Measurements from ENCODE around the gene MAP2K3. TPM values are rescaled to one million over a fixed set of nuclear protein-coding genes. Genes with fewer than 3 reads are reported as not detected.

MAP2K3 gene
- total and polyA plus RNA-seq, 2 donors (not counting 3 experiments of a cell fraction or from before 2014, with no cell fraction given), result 15.3 to 36.3 TPM

DNA sequence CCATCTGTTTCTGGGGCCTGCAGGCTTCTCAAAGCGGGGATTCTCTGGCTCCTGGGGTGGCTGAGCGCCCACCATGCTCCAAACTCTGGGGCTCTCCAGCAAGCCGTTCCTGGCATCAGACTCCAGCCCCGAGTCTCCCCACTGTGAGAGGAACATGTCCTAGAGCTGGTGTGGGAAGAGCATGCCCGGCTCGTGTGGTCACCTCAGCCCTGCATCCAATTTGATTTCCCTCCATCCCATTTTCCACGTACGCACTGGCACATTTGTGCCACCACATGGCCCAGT is 68.4 kb downstream of the MAP2K3 start:
- intact Hi-C loops (cut with micrococcal nuclease) (no loop called here), dilution Hi-C loops (cut with MboI; ENCODE audit: extremely low pct_ligation_motif_present, low sequenced_read_pairs) (no loop called here)
- FAIRE-seq (no peak), DNase-seq (ENCODE audit: low read depth, low spot score) (no peak)
- H3K79me2 ChIP-seq (ENCODE audit: control insufficient read depth, insufficient read depth, low read length), result no peaks in the 10 kb centered on the region
- BruUV-seq (replicated peaks), result no TSS peak
- H4K20me1 ChIP-seq (replicated peaks; ENCODE audit: control insufficient read depth, extremely low read depth, insufficient read depth, low read length), result no peaks in the 10 kb centered on the region
- H3K36me3 ChIP-seq (ENCODE audit: control insufficient read depth in 2 of 2, extremely low read depth in 1 of 2, insufficient read depth in 2 of 2, low read length in 2 of 2), result no peaks in the 10 kb centered on the region
- H3K4me3 ChIP-seq (replicated peaks in 1 of 3; ENCODE audit: insufficient read depth in 1 of 3, low read depth in 1 of 3, low read length in 3 of 3), result no peak overlapping the region
- no peak overlapping the region for H3K4me2 ChIP-seq (ENCODE audit: insufficient read depth, low read length)
- H3K9me3 ChIP-seq (replicated peaks; ENCODE audit: control insufficient read depth, insufficient read depth, low read length), result no peaks in the 10 kb centered on the region
- H3K9me1 ChIP-seq (replicated peaks; ENCODE audit: control insufficient read depth, extremely low read depth, insufficient read depth, low read length), result no peaks in the 10 kb centered on the region
- CTCF ChIA-PET, result no interaction called here
- H3K27me3 ChIP-seq (ENCODE audit: control insufficient read depth in 2 of 2, insufficient read depth in 2 of 2, low read length in 2 of 2), result no peaks in the 10 kb centered on the region
- no peak overlapping the region for H2AFZ ChIP-seq (ENCODE audit: low read depth, low read length)
- H3K27ac ChIP-seq (ENCODE audit: insufficient read depth, low read depth, low read length), result no peak overlapping the region
- POLR2A ChIA-PET, result no interaction called here
- H3K9ac ChIP-seq (replicated peaks; ENCODE audit: extremely low read depth, insufficient read depth, low read length), result no peak overlapping the region
- TF ChIP-seq JUN (IDR thresholded peaks at IDR 0.05; ENCODE audit: borderline replicate concordance, insufficient read depth, insufficient read length, low read depth), result no peak
- TF ChIP-seq, protein P1, sequence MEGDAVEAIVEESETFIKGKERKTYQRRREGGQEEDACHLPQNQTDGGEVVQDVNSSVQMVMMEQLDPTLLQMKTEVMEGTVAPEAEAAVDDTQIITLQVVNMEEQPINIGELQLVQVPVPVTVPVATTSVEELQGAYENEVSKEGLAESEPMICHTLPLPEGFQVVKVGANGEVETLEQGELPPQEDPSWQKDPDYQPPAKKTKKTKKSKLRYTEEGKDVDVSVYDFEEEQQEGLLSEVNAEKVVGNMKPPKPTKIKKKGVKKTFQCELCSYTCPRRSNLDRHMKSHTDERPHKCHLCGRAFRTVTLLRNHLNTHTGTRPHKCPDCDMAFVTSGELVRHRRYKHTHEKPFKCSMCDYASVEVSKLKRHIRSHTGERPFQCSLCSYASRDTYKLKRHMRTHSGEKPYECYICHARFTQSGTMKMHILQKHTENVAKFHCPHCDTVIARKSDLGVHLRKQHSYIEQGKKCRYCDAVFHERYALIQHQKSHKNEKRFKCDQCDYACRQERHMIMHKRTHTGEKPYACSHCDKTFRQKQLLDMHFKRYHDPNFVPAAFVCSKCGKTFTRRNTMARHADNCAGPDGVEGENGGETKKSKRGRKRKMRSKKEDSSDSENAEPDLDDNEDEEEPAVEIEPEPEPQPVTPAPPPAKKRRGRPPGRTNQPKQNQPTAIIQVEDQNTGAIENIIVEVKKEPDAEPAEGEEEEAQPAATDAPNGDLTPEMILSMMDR (IDR thresholded peaks at IDR 0.05; ENCODE audit: extremely low read depth in 1 of 2, insufficient read depth in 1 of 2, low read depth in 1 of 2, low read length in 2 of 2), result no peak
- no peak for TF ChIP-seq FOS (IDR thresholded peaks at IDR 0.05; ENCODE audit: borderline replicate concordance, insufficient read depth, low read length)
- no peak for TF ChIP-seq MAX (IDR thresholded peaks at IDR 0.05; ENCODE audit: insufficient read depth, insufficient read length)
- TF ChIP-seq POLR2AphosphoS5 (IDR thresholded peaks at IDR 0.05; ENCODE audit: insufficient read depth, low read depth, low read length), result no peak
- no peak for TF ChIP-seq MYC (IDR thresholded peaks at IDR 0.05; ENCODE audit: low read depth, low read length)
- no peak for TF ChIP-seq POLR2A (IDR thresholded peaks at IDR 0.05; ENCODE audit: low read depth, low read length)
- TF ChIP-seq EZH2 (IDR thresholded peaks at IDR 0.05; ENCODE audit: borderline replicate concordance, low read depth, low read length, severe bottlenecking), result no peak
- no peak for TF ChIP-seq GATA2 (IDR thresholded peaks at IDR 0.05; ENCODE audit: insufficient read depth, insufficient read length, low read depth, low read length)
- H3K4me1 ChIP-seq (ENCODE audit: control insufficient read depth, extremely low read depth, insufficient read depth, low read length), result no peaks in the 10 kb centered on the region

All from endothelial cell of umbilical vein (primary cell).